Measurements from ENCODE around the gene BRIP1. TPM values are rescaled to one million over a fixed set of nuclear protein-coding genes. Genes with fewer than 3 reads are reported as not detected.

BRIP1 gene
- total RNA-seq, 1 experiment from 2014 or later = 13.8 TPM

DNA sequence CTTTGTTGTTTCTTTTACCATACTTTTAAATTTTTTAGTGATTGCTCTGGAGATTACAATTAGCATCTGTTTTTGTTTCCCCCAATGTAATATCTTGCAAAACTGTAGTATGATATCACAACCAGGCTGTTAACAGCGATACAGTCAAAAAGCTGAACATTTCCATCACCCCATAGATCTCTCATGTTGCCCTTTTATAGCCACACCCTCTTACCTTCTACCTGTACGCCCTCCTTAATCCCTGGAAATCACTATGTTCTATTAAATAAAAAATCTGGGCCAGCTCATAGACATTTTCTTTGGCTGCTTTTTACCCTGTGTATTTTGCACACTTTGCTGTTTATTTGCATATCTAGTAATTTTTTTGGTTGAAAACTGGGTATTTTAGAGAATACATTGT lies 205.1 kb downstream of the BRIP1 start:
- CTCF ChIA-PET = interaction anchor here (1.4 kb wide), 1 partner anchor 14 kb away, joined by 3 read pairs; no protein-coding TSS in a partner anchor
- DNase-seq (ENCODE audit: low spot score) = no peak
- no peak for ATAC-seq
- H3K9me3 Mint-ChIP-seq = 0 out of 2 replicates have a peak, but pooled peaks cover 3% of the 10 kb centered on the region
- no peak overlapping the region for H3K27ac Mint-ChIP-seq
- TF ChIP-seq ZNF263 (CRISPR knock-in tag; IDR thresholded peaks at IDR 0.05; ENCODE audit: low read depth) = no peak
- TF ChIP-seq, protein P1, sequence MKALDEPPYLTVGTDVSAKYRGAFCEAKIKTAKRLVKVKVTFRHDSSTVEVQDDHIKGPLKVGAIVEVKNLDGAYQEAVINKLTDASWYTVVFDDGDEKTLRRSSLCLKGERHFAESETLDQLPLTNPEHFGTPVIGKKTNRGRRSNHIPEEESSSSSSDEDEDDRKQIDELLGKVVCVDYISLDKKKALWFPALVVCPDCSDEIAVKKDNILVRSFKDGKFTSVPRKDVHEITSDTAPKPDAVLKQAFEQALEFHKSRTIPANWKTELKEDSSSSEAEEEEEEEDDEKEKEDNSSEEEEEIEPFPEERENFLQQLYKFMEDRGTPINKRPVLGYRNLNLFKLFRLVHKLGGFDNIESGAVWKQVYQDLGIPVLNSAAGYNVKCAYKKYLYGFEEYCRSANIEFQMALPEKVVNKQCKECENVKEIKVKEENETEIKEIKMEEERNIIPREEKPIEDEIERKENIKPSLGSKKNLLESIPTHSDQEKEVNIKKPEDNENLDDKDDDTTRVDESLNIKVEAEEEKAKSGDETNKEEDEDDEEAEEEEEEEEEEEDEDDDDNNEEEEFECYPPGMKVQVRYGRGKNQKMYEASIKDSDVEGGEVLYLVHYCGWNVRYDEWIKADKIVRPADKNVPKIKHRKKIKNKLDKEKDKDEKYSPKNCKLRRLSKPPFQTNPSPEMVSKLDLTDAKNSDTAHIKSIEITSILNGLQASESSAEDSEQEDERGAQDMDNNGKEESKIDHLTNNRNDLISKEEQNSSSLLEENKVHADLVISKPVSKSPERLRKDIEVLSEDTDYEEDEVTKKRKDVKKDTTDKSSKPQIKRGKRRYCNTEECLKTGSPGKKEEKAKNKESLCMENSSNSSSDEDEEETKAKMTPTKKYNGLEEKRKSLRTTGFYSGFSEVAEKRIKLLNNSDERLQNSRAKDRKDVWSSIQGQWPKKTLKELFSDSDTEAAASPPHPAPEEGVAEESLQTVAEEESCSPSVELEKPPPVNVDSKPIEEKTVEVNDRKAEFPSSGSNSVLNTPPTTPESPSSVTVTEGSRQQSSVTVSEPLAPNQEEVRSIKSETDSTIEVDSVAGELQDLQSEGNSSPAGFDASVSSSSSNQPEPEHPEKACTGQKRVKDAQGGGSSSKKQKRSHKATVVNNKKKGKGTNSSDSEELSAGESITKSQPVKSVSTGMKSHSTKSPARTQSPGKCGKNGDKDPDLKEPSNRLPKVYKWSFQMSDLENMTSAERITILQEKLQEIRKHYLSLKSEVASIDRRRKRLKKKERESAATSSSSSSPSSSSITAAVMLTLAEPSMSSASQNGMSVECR (CRISPR knock-in tag; IDR thresholded peaks at IDR 0.05; ENCODE audit: borderline replicate concordance) = no peak
- TF ChIP-seq OVOL2 (CRISPR knock-in tag; IDR thresholded peaks at IDR 0.05; ENCODE audit: borderline replicate concordance) = no peak
- TF ChIP-seq ESRRA (CRISPR knock-in tag; IDR thresholded peaks at IDR 0.05; ENCODE audit: borderline replicate concordance) = no peak
- TF ChIP-seq, protein P2, sequence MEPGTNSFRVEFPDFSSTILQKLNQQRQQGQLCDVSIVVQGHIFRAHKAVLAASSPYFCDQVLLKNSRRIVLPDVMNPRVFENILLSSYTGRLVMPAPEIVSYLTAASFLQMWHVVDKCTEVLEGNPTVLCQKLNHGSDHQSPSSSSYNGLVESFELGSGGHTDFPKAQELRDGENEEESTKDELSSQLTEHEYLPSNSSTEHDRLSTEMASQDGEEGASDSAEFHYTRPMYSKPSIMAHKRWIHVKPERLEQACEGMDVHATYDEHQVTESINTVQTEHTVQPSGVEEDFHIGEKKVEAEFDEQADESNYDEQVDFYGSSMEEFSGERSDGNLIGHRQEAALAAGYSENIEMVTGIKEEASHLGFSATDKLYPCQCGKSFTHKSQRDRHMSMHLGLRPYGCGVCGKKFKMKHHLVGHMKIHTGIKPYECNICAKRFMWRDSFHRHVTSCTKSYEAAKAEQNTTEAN (CRISPR knock-in tag; IDR thresholded peaks at IDR 0.05) = no peak
- TF ChIP-seq TEAD4 (CRISPR knock-in tag; IDR thresholded peaks at IDR 0.05) = no peak
- TF ChIP-seq, protein P3, sequence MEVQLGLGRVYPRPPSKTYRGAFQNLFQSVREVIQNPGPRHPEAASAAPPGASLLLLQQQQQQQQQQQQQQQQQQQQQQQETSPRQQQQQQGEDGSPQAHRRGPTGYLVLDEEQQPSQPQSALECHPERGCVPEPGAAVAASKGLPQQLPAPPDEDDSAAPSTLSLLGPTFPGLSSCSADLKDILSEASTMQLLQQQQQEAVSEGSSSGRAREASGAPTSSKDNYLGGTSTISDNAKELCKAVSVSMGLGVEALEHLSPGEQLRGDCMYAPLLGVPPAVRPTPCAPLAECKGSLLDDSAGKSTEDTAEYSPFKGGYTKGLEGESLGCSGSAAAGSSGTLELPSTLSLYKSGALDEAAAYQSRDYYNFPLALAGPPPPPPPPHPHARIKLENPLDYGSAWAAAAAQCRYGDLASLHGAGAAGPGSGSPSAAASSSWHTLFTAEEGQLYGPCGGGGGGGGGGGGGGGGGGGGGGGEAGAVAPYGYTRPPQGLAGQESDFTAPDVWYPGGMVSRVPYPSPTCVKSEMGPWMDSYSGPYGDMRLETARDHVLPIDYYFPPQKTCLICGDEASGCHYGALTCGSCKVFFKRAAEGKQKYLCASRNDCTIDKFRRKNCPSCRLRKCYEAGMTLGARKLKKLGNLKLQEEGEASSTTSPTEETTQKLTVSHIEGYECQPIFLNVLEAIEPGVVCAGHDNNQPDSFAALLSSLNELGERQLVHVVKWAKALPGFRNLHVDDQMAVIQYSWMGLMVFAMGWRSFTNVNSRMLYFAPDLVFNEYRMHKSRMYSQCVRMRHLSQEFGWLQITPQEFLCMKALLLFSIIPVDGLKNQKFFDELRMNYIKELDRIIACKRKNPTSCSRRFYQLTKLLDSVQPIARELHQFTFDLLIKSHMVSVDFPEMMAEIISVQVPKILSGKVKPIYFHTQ (CRISPR knock-in tag; IDR thresholded peaks at IDR 0.05) = no peak
- no peak for TF ChIP-seq NFYB (CRISPR knock-in tag; conservative IDR thresholded peaks at IDR 0.05; ENCODE audit: low read depth)
- TF ChIP-seq, protein P4, sequence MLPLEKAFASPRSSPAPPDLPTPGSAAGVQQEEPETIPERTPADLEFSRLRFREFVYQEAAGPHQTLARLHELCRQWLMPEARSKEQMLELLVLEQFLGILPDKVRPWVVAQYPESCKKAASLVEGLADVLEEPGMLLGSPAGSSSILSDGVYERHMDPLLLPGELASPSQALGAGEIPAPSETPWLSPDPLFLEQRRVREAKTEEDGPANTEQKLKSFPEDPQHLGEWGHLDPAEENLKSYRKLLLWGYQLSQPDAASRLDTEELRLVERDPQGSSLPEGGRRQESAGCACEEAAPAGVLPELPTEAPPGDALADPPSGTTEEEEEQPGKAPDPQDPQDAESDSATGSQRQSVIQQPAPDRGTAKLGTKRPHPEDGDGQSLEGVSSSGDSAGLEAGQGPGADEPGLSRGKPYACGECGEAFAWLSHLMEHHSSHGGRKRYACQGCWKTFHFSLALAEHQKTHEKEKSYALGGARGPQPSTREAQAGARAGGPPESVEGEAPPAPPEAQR (CRISPR knock-in tag; IDR thresholded peaks at IDR 0.05) = no peak
- no peak for TF ChIP-seq JAZF1 (CRISPR knock-in tag; IDR thresholded peaks at IDR 0.05)
- TF ChIP-seq, protein P5, sequence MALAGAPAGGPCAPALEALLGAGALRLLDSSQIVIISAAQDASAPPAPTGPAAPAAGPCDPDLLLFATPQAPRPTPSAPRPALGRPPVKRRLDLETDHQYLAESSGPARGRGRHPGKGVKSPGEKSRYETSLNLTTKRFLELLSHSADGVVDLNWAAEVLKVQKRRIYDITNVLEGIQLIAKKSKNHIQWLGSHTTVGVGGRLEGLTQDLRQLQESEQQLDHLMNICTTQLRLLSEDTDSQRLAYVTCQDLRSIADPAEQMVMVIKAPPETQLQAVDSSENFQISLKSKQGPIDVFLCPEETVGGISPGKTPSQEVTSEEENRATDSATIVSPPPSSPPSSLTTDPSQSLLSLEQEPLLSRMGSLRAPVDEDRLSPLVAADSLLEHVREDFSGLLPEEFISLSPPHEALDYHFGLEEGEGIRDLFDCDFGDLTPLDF (CRISPR knock-in tag; IDR thresholded peaks at IDR 0.05) = no peak
- TF ChIP-seq, protein P6, sequence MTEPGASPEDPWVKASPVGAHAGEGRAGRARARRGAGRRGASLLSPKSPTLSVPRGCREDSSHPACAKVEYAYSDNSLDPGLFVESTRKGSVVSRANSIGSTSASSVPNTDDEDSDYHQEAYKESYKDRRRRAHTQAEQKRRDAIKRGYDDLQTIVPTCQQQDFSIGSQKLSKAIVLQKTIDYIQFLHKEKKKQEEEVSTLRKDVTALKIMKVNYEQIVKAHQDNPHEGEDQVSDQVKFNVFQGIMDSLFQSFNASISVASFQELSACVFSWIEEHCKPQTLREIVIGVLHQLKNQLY (CRISPR knock-in tag; IDR thresholded peaks at IDR 0.05) = no peak
- no peak for TF ChIP-seq FOXP1 (CRISPR knock-in tag; IDR thresholded peaks at IDR 0.05; ENCODE audit: borderline replicate concordance)
- TF ChIP-seq, protein P7, sequence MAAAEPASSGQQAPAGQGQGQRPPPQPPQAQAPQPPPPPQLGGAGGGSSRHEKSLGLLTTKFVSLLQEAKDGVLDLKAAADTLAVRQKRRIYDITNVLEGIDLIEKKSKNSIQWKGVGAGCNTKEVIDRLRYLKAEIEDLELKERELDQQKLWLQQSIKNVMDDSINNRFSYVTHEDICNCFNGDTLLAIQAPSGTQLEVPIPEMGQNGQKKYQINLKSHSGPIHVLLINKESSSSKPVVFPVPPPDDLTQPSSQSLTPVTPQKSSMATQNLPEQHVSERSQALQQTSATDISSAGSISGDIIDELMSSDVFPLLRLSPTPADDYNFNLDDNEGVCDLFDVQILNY (CRISPR knock-in tag; IDR thresholded peaks at IDR 0.05) = no peak
- TF ChIP-seq ELF4 (CRISPR knock-in tag; IDR thresholded peaks at IDR 0.05; ENCODE audit: low read depth) = no peak
- TF ChIP-seq, protein P8, sequence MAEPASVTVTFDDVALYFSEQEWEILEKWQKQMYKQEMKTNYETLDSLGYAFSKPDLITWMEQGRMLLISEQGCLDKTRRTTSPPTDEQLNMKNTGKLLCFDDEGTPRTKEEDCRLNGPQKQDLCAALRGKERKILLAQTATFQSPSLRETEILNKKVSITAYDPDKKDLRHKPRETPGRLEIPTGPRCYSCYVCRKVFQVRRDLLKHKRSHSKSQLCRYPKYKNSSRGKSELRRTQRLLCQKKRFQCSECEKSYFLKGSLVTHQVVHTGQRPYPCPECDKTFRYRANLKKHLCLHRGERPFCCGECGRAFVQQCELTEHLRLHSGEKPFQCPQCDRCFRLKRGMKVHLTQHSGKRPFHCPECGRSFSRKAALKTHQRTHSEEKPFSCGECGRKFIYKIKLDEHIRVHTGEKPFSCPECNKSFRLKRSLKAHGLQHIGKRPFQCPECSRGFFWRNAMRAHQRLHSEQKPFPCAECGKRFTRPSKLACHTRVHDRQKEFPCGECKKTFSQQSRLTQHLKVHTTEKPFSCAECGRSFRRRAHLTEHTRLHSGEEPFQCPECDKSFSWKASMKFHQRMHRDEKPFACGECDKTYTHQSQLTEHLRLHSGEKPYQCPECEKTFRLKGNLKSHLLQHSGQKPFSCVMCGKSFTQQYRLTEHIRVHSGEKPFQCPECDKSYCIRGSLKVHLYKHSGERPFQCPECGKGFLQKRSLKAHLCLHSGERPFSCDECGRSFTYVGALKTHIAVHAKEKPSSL (CRISPR knock-in tag; conservative IDR thresholded peaks at IDR 0.05) = no peak
- TF ChIP-seq FOXK1 (CRISPR knock-in tag; IDR thresholded peaks at IDR 0.05) = no peak
- TF ChIP-seq, protein P9, sequence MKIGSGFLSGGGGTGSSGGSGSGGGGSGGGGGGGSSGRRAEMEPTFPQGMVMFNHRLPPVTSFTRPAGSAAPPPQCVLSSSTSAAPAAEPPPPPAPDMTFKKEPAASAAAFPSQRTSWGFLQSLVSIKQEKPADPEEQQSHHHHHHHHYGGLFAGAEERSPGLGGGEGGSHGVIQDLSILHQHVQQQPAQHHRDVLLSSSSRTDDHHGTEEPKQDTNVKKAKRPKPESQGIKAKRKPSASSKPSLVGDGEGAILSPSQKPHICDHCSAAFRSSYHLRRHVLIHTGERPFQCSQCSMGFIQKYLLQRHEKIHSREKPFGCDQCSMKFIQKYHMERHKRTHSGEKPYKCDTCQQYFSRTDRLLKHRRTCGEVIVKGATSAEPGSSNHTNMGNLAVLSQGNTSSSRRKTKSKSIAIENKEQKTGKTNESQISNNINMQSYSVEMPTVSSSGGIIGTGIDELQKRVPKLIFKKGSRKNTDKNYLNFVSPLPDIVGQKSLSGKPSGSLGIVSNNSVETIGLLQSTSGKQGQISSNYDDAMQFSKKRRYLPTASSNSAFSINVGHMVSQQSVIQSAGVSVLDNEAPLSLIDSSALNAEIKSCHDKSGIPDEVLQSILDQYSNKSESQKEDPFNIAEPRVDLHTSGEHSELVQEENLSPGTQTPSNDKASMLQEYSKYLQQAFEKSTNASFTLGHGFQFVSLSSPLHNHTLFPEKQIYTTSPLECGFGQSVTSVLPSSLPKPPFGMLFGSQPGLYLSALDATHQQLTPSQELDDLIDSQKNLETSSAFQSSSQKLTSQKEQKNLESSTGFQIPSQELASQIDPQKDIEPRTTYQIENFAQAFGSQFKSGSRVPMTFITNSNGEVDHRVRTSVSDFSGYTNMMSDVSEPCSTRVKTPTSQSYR (CRISPR knock-in tag; IDR thresholded peaks at IDR 0.05) = no peak
- TF ChIP-seq ZNF396 (CRISPR knock-in tag; IDR thresholded peaks at IDR 0.05; ENCODE audit: borderline replicate concordance) = no peak
- H3K27me3 Mint-ChIP-seq (ENCODE audit: low read depth) = no peaks in the 10 kb centered on the region
- no peaks in the 10 kb centered on the region for H3K4me1 Mint-ChIP-seq
- POLR2A ChIA-PET = no interaction called here
- no peaks in the 10 kb centered on the region for H3K36me3 Mint-ChIP-seq
- no peak overlapping the region for H3K4me3 Mint-ChIP-seq
